NCI-H2171 (cell line): ENCODE results near the gene STARD10.
A peak's percentile ranks its signal among the peaks of the same experiment; 100 is the strongest.
"Not testable (repeated sequence)": the region's sequence is repeated elsewhere in the genome, so short reads cannot be mapped to it uniquely, and the experiment has no call there.

Source experiments
- DNase-seq: peaks from one replicate; lab custom pipeline; 2025; lab: John Stamatoyannopoulos, UW

The STARD10 gene

DNA sequence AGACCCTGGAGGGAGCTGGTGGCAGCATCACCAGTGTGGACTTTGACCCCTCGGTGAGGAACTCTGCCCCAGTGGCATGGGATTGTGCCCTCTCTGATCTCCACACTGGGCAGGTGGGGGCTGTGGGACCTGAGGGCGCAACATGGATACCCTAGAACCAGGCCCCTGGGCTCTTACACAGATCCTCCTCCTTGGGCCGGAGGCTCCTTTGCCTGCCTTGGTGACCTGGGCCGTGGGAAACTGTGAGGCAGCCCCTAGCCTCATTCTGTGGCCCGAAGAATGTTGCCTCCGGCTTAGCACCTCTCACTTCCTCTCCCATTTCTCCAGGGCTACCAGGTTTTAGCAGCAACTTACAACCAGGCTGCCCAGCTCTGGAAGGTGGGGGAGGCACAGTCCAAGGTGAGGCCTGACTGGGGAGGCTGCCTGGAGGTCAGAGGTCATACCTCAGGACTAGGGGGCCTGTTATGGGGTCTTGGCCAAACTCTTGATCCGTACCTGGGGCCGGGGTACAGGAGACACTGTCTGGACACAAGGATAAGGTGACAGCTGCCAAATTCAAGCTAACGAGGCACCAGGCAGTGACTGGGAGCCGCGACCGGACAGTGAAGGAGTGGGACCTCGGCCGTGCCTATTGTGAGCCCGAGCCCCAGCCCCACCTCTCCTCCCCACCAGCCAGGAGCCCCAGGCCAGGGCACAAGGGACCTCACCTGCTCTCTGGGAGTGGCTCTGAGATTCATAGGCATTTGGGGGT, 32.5 kb upstream of the STARD10 start:
- DNase-seq = no peak

DNA sequence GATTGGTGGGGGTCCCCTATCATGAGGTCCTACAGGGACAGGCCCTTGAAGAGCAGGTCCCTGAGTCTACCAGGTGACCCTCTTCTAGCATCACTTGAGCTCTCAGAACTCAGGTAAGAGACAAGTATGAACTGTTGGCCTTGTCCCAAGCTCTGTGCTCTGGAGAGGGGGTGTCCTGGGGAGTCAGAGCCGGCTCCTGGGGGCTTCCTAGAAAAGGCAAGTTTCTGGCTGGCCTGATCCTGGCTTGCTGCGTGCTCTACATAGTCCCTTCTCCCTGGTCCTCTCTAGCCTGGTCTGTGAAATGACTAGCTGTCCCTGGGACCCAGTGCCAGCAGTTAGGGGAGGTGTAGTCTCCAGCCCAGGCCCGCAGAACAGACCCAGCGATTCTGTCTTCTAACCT, 31.8 kb upstream of the STARD10 start:
- no peak for DNase-seq

DNA sequence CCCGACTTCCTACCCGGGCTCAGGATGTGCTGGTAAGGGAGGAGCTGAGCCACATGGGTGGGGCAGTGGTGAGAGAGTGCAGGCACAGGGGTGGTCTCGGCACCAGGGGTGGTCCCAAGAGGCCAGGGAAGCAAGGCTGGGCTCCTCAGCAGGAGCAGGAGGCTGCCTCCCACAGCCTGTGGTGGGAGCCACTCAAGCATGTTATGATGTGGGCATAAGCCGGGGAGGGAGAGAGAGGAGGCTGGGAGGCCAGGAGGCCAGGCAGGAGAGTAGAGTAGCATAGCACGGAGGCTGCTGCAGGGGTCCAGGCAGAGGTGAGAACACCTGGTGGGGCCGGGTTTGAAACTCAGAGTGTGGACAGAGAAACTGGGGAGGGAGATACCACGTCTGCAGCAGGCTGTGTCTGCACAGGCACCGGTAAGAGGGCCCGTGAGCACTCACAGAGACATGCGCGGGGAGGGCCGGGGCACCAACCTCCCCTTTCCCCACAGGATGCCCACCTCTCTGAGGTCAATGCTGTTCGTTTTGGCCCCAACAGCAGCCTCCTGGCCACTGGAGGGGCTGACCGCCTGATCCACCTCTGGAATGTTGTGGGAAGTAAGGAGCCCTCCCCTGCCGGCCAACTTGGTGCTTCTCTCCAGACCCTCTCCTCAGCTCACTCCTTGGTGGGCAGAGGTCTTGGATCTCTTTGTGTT, 31.1 kb upstream of the STARD10 start:
- DNase-seq = no peak

DNA sequence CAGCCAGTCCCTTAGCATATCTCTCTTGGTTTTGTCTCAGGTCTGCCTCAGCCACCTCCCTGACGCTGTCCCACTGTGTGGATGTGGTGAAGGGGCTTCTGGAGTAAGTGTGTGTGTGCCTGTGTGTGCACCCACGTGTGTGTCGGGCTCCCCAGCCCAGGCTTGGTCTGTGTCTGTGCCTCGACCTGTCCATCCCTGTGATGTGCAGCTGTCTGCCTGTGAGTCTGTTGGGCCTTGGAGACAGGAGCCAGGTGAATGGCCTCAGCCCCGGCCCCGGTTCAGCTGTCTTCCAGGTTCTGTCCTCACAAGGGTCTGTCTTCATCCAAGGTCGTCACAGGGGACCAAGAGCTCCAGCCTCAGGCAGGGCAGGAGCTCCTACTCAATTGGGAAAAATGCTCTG, 30.2 kb upstream of the STARD10 start:
- no peak for DNase-seq

DNA sequence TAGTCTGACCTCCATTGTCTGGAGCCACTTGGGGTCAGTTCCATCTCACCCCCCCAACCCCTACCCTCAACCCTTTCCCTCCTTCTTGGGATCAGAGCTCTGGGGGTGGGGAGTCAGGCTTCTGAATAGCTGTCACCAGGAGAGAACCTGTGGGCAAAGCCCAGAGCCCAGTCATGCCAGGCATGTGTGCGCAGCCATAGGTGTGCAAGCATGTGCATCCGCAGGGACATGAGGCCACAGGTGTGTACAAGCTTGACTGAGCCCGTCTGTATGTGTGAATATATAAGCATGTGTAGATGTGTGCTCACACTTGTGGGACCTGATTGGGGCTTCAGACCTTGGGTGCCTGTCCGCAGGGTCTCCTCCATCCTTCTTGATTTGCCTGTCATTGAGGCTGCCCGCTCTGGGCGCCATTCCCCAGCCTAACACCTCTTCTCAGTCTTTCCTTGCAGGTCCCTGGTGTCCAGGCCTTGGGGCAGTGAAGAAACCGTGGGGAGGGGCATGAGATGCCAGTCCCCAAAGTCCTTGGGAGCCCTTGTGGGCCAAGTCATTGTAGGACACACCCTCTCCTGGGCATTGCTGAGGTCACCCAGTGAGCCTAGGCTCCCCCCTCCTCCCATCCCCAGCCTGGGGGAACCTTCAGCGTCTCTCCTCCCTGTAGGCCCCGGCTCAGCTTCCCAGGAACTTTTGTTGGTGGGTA, 29.4 kb upstream of the STARD10 start:
- no peak for DNase-seq

DNA sequence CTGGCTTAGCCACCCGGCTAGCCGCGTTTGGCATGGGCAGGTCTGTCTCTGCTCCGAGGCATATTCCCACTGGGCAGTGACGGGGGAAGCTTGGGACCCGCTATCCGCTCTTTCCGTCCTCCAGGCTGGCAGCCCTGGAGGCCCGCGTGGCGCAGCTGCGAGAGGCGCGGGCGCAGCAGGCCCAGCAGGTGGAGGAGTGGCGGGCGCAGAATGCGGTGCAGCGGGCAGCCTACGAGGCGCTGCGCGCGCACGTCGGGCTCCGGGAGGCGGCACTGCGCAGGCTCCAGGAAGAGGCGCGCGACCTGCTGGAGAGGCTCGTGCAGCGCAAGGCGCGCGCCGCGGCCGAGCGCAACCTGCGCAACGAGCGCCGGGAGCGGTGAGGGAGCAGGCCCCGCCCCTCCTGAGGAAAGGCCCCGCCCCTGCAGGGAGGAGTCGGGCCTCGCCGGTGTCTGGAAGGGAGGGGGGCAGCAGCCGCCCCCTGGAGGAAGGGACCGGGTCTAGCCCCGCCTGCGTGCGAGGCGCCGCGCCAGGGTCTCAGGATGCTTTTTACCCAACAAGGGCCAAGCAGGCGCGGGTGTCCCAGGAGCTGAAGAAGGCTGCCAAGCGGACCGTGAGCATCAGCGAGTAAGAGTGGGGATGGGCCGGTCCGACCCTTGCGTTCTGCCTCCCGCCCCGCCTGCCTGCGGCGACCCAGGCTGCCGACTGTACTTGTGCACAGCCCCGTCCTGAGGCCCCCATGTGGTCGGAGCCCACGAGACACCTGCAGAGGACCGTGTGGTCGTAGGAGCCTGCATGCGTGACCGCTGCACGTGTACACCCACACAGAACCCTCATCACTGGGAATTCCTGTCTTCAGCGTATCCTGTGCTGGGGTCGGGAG, 28.3 kb upstream of the STARD10 start:
- peak; percentile 91 for DNase-seq

DNA sequence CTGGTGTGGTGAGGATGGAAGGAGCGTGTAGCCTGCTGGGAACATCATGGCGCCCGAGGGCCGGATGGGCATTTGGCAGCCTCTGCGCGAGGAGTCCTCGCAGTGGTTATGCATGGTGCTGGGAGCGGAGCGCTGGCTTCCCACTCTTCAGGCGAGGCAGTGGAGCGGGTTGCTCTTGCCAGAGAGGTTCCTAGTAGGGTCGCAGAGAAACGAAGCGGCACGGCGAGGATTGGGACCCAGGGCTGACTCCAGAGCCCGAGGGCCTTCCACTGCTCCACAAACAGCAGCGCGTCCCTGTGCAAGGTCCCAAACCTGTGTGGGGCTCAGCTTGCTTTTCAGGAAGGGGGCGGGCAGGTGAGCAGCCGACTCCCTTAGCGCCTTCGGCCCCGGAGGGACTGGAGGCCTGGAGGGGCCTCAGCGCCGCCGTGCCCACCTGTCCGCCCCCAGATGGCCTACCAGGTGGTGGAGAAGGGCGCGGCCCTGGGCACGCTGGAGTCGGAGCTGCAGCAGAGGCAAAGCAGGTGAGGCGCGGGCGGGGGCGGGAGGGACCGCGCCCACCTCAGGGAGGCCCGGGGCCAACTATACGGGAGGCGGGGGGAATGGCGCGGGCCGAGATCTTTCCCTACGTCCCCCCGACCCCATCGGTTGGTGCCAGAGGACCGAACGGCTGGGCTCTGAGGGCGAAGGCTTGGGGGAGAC, 27.5 kb upstream of the STARD10 start:
- peak; percentile 89 for DNase-seq

DNA sequence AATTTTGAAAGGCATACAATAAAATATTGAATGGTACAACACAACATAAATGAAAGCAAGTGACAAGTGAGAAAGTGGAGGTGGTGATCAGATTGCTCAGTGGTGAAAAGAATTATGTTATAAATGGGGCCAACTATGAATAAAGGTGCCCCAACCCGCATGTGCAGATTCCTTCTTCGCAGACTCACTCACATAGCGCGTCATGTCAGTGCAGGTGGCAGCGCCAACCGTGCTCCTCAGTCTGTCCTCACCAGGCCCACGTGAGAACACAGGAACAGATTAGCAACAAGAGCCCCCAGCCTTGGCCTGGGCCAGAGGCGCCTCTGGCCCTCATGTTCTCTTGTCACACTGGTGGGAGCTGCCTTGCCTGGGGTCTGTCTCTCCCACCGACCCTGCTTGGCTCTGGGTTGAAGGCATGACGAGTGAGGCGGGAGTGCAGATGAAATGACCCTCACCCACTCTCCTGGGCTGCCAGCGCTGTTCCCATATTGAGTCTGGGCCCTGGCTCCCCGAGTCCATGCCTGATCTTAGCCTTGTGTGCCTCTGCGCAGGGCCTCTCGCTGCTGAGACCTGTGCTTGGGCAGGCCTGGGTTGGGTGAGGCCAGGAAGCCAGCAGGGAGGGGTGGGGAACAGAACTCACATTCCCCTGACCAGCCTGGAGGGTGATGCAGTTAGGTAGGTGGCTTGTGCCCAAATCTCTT, 26.7 kb upstream of the STARD10 start:
- no peak for DNase-seq

DNA sequence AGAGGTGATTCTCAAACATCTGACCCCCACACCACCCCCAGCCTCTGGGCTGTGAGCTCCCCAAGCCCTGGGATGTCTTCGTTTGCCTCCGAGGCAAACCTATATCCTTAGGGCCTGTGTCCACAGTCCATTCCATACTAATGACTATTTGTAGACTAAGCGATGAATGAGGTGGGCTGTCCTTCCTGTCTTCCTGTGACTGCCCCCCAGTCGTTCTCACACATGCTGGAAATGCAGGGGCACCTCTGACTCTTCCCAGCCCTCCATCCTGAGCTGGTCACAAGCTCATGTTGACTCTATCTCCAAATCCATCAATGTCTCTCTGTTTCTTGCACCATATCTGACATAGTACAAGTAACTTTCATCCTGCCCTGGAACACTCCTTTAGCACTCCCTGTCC, 25.1 kb upstream of the STARD10 start:
- DNase-seq = no peak

DNA sequence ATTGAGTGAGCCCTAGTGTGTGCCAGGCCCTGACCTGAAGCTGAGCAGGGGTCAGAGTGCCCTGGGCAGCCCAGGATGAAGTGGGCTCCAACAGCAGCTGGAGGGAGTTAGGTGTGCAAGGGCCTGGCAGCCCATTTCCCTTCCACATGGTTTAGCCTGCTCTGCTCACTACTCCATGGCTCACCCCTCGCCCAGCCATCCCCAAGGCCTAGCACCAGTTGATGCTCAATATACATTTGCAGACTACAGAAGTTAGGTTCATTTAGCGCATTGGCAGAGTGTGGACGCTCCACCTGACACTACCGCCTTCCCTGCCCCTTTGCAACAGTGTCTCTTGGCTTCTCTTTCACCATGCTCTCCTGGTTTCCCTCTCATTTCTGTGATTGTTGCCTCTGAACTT, 24.1 kb upstream of the STARD10 start:
- no peak for DNase-seq

DNA sequence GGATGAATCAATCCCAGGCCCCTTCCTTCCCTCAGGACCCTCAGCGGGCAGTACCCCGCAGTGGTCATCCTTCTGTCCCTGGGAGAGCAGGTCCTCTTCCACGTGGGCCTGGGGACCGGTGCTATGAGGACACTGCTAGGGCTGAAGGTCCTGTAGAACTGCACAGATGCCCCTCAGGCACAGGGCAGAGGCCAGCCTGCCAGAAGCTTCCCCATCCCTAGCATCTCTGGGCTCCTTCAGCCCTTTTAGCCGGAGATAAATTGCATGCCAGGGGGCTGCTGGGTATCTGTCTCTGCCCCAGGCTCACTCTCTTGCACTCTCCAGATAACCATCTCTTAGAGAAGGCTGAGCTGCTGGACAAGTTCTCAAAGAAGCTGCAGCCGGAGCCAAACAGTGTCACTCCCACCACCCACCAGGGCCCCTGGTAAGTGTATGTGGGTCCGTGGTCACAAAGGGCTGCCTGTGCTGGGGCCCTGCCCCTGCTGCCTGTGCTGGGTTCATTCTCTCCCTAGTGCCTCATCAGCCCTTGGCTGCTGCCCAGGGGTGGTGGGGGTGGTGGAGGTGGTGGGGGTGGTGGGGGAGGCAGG, 22.6 kb upstream of the STARD10 start:
- DNase-seq = no peak

DNA sequence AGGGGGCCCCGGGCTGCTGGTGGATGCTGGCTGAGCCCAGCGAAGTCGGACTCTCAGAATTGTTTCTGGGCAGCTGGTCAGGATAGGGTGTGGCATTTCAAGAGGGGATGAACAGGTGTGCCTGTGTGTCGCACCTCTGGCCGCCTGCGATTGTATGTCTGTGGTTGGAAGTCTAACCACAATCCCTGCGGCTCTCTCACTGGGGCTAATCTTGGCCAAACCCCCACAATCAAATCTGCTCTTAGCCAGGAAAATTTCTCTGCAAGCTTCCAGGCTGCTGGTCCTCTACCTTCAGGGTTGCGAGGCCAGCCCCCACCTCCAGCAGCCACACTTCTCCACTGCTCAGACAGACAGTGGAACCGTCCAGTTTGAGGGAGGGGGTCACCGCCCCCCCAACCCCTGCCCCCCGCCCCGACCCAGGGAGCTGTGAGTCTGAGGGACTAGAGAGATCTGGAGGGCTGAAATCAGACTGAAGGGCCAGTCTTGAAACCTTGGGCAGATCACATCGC, 21.3 kb upstream of the STARD10 start:
- DNase-seq = no peak

DNA sequence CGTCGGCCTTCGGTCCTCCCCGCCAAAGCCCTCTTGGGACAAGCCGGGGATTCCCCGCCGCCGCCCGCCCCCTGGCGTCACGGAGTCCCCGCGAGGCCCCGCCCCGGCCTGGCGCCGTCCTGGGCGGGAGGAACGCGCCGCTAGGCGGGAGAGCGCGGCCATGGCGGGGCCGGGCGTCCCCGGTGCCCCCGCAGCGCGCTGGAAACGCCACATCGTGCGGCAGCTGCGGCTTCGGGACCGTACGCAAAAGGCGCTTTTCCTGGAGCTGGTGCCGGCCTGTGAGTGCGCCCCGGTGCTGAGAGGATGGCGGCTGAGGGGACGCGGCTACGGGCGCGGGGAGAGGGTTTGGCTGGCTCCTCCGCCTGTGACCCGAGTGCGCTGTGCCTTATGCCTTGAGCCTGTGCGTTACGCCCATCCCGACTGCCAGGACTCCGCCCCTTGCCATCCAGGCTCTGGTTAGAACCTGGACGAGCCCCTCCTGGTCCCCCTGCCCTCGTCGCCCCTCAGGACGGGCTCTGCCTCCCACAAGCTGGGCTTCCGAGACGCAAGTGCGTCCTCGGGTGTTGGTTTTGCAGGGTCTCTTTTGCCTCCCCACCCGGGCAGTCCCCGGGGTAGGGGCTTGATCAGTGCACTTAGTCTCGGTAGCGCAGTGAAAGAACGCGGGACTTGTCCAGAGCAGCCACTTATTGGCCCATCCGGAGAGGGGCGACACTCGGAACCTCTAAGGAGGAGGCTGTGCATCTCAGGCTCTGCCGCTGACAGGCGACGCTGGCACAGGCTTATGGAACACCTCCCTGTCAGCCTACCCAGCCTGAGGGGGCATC, 20.7 kb upstream of the STARD10 start, which contains the start of gene ATG16L2:
Gene ATG16L2 (plus strand): TSS at position 126 of the 824 bp plus-strand sequence. CDS start 35 bp downstream, at position 161.
- peak; percentile 87 for DNase-seq

DNA sequence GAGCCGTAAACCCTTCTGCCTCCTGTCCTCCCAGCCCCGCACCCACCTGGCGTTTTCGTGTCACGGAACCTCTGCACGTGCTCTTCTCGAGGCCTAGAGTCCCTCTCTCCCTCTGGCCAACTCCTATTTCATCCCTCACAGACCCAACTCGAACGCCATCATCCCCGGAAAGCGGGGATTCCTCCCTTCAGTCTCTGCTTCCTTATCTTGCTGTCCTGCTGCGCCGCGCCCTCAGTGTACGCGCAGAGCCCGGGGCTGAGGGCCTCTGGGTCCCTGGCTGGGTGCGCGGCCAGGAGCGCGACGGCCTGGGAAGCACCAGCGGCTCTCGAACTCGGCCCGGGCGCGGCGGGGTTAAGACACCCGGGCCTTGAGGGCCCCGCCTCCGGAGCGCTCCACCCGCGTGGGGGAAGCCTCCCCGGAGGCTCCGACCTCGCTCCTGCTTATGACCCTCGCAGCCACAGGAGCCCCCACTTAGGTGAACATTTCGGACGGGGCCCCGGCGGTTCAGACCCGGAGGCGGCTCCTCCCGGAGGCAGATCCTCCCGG, 20.0 kb upstream of the STARD10 start:
- DNase-seq = peak; percentile 81

DNA sequence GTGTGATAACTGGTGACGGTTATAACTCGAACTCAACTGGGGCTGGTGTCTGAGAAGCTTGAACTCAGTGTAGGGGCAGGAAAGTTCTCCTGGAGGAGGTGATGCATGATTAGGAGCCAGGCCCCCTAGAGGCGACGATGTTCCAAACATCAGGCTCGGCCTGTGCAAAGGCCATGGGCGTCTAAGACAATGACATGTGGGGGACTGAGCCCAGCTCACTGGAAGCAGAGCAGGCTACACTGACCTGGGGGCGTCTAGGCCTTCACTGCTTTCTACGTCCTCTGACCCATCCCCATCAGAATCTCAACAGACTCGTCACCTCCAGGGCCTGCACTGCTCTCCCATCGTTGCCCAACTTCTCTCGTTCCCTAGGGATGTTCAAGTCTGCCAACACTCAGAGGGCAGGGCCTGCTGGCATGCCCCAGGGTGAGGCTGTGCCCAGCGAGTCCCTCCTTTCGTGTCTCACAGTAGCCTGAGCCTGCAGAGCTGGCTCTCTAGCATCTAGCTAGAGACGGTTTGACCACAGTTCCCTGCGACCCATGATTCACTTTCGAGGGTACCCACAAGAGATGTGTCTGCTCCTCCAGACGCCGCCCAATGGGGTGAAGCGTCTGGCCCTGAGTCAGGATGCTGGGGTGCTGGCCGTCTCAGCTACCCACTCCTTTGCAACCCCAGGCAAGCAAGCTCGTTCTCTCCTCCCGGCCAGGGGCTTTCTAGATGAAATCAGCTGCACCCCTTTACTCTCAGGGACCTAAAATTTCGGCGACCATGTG, 19.3 kb upstream of the STARD10 start:
- no peak for DNase-seq

DNA sequence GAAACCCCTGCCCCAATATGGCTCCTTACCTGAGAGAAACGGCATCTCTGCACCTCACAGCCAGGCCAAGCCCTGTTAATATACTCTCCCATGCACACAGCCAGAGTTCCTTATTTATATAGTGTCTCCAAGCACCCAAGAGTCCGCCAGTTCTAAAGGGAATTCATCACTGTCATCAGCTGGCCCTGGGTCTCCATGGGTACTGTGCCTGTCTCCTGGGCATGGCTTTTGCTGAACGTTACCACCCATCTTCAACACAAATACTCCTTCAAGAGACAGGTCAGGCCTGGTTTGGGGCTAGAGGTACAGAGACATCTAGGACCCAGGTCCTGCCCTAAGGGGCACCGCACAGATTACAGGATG, 18.7 kb upstream of the STARD10 start:
- DNase-seq = no peak

DNA sequence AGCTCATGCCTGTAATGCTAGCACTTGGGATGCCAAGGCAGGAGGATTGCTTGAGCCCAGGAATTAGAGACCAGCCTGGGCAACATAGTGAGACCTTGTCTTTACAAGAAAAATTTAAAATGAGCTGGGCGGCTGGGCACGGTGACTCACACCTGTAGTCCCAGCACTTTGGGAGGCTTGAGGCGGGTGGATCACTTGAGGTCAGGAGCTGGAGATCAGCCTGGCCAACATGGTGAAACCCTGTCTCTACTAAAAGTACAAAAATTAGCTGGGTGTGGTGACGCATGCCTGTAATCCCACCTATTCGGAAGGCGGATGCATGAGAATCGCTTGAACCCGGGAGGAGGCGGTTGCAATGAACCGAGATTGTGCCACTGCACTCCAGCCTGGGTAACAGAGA, 17.8 kb upstream of the STARD10 start:
- DNase-seq = not testable (repeated sequence)

DNA sequence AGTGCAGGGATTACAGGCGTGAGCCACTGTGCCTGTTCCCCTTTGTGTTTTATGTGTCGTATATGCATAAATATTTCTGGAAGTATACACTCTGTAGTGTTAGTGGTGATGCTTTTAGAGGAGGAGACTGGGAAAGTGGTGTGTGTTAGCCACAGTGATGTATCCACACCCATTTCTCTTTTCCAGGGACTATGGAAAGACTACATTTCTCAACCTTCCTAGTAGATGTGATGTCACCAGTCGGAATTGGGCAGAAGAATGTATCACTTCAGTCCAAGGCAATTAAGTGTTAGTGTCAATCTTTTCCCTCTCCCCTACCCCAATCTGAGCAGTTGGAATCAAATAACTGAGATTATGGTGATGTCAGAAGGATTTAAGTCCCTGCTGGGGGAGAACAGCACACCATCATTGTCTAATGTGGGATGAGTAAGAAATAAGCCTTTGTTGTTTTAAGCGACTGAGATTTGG, 14.5 kb upstream of the STARD10 start:
- DNase-seq = no peak
